Measurements from ENCODE around the gene TGM1.

The TGM1 gene

GRCh38 chr14:24262821-24263733 lies at the start of gene TGM1:
Gene TGM1, minus strand, starts transcription at chr14:24263177. Its CDS starts 825 bp downstream, at chr14:24262352.
- no peak for DNase-seq

- DNase-seq, result no peak
Observed at GRCh38 chr14:24311837-24312615, 49.0 kb upstream of the TGM1 start.

- no peak for DNase-seq
Observed at GRCh38 chr14:24310646-24311604, 47.9 kb upstream of the TGM1 start, which contains the start of gene LTB4R. Gene LTB4R, plus strand, starts transcription at chr14:24311502. Its CDS starts 4,150 bp downstream, at chr14:24315652.

GRCh38 chr14:24310265-24310645 lies 47.3 kb upstream of the TGM1 start:
- no peak for DNase-seq

GRCh38 chr14:24309538-24310264 lies 46.7 kb upstream of the TGM1 start, which contains the start of gene LTB4R2:
Gene LTB4R2, plus strand, starts transcription at chr14:24310140. Its CDS starts 525 bp downstream, at chr14:24310665.
- DNase-seq, result no peak

GRCh38 chr14:24308342-24309124 lies 45.6 kb upstream of the TGM1 start:
- no peak for DNase-seq

- DNase-seq, result peak; percentile 3 to 8
Observed at GRCh38 chr14:24307575-24308341, 44.8 kb upstream of the TGM1 start, which contains the start of gene CIDEB. Gene CIDEB, minus strand, starts transcription at chr14:24307977. Its CDS starts 119 bp downstream, at chr14:24307858.

- DNase-seq, result no peak
Observed at GRCh38 chr14:24307156-24307574, 44.2 kb upstream of the TGM1 start.

- DNase-seq, result no peak
Observed at GRCh38 chr14:24304019-24304387, 41.0 kb upstream of the TGM1 start.

GRCh38 chr14:24300326-24300980 lies 37.5 kb upstream of the TGM1 start:
- DNase-seq, result no peak

- peak; percentile 22 to 31 for DNase-seq
Observed at GRCh38 chr14:24299255-24300191, 36.5 kb upstream of the TGM1 start, which contains the start of the genes DHRS1 and NOP9. Gene DHRS1, minus strand, starts transcription at chr14:24299780. Its CDS starts 674 bp downstream, at chr14:24299106. Gene NOP9, plus strand, starts transcription at chr14:24299850. Its CDS starts 105 bp downstream, at chr14:24299955.

- no peak for DNase-seq
Observed at GRCh38 chr14:24298892-24299254, 35.9 kb upstream of the TGM1 start.

GRCh38 chr14:24297190-24297964 lies 34.4 kb upstream of the TGM1 start:
- no peak for DNase-seq

- no peak for DNase-seq
Observed at GRCh38 chr14:24296341-24297157, 33.6 kb upstream of the TGM1 start.

GRCh38 chr14:24293525-24293924 lies 30.5 kb upstream of the TGM1 start:
- no peak for DNase-seq

GRCh38 chr14:24292118-24292807 lies 29.3 kb upstream of the TGM1 start:
- DNase-seq, result no peak
